Measurements from ENCODE around the gene CSRP2.

CSRP2 gene

GRCh38 chr12:76859611-76860010 is 19.2 kb downstream of the CSRP2 start:
- DNase-seq, result no peak

GRCh38 chr12:76856018-76856644 is 22.7 kb downstream of the CSRP2 start:
- DNase-seq, result no peak

GRCh38 chr12:76855271-76855670 is 23.5 kb downstream of the CSRP2 start:
- DNase-seq, result no peak

GRCh38 chr12:76852106-76852505 is 26.7 kb downstream of the CSRP2 start:
- no peak for DNase-seq

GRCh38 chr12:76848132-76848531 is 30.7 kb downstream of the CSRP2 start:
- no peak for DNase-seq

- DNase-seq, result no peak
Observed at GRCh38 chr12:76847260-76847659, 31.6 kb downstream of the CSRP2 start.

GRCh38 chr12:76836633-76837032 is 42.2 kb downstream of the CSRP2 start:
- no peak for DNase-seq

GRCh38 chr12:76830436-76830835 is 48.4 kb downstream of the CSRP2 start:
- no peak for DNase-seq

- no peak for DNase-seq
Observed at GRCh38 chr12:76820888-76821482, 57.8 kb downstream of the CSRP2 start.

- no peak for DNase-seq
Observed at GRCh38 chr12:76813972-76814371, 64.8 kb downstream of the CSRP2 start.

DNA sequence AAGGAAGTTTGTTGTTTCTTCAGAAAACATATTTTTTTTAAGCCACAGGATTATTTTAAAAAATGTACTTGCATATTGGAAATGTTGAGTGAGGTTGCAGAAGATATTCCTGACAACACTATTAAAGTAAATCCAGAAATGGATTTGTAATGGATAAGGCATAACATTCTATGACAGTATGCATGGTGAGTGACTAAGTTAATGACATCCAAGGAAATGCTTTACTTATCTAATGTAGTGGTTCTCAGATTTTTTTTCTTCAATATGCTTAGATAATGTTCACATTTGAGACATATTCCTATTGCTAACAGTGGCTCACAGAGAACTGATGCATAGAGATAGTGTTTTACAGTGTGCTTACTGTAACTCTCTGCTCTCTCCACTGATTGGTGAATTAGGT is 65.6 kb downstream of the CSRP2 start:
- DNase-seq, result no peak

- DNase-seq, result no peak
Observed at GRCh38 chr12:76811976-76812375, 66.8 kb downstream of the CSRP2 start.

DNA sequence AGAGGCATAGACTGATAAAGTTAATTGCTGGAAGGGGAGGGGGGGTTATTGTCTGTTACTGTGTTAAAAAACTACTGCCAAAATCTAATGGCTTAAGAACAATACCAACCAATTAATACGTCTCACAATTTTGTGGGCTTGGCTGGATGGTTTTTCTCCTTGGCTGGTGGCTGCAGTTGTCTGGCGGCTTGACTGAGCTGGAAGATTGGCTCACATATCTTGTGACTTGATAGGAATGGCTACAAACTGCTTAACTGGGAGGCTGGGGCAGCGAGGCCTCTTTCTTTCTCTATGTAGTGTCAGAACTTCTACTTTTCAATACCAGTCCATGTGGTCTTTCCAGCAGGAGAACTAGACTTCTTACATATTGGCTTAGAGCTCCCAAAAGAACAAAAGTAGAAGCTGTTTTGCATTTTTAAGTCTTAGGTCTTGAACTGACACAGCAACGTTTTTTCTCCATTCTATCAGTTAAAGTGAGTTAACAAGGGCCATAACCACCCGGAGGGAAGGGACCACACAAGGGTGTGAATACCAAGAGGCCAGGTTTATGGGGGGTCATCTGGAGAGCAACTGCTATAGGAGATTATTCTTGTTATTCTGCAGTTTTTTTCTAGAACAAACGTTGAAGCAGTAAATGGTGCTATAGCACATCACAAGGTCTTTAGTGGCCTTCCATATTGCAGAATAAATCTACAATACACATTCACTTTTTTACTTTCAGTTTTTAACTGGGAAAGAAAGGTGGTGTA is 68.0 kb downstream of the CSRP2 start:
- DNase-seq, result no peak

All from NK-92 treated with Interleukin-12 subunit alpha and Interleukin-12 subunit beta, amount 100 ng/mL, for 24 hours (cell line).